A673 (cell line): Measurements from ENCODE around the gene TFEC. TPM values are rescaled to one million over a fixed set of nuclear protein-coding genes. Genes with fewer than 3 reads are reported as not detected.

Source experiments
- BruUV-seq: library from RNA; stranded (reverse); fragments of 400-500 nt; replicated peaks from 2 replicates; lab custom pipeline; 2021; lab: Mats Ljungman, UMichigan
- CTCF ChIA-PET: fragments of 300-600 bp; sonication (Branson Sonifier 250); formaldehyde crosslinking; loops from one replicate; lab custom pipeline; 2022; ENCODE audit warnings: antibody characterized with exemption; lab: Charles Lee
- POLR2A ChIA-PET: fragments of 300-600 bp; sonication (Branson Sonifier 250); formaldehyde crosslinking; loops from one replicate; lab custom pipeline; 2022; ENCODE audit warnings: antibody characterized with exemption; ENCODE audit not compliant: low non-redundant PET; lab: Charles Lee
- DNase-seq: peaks from one replicate; pipeline ENCODE4 v3.0.0-alpha.2; 2015; ENCODE audit warnings: low spot score
- H3K27ac ChIP-seq: fragments of 200-600 bp; sonication (generic); 2 replicates; pipeline ENCODE4 v1.5.1; 2016; ENCODE audit warnings: mixed run types, low read depth, mild to moderate bottlenecking, mixed read lengths, antibody characterized with exemption, low read length; ENCODE audit not compliant: poor library complexity, severe bottlenecking
- H3K27me3 ChIP-seq: fragments of 200-600 bp; sonication (generic); replicated peaks from 2 replicates; pipeline ENCODE4 v1.6.1; 2017; ENCODE audit warnings: mixed run types, low read depth, mild to moderate bottlenecking, mixed read lengths, antibody characterized with exemption, low read length; ENCODE audit not compliant: insufficient read depth, poor library complexity
- H3K36me3 ChIP-seq: fragments of 200-600 bp; sonication (generic); 2 replicates; pipeline ENCODE4 v1.6.1; 2016; ENCODE audit warnings: mixed run types, mild to moderate bottlenecking, mixed read lengths, antibody characterized with exemption, low read length; ENCODE audit not compliant: insufficient read depth, poor library complexity, severe bottlenecking
- H3K4me1 ChIP-seq: fragments of 200-600 bp; sonication (generic); 2 replicates; pipeline ENCODE4 v1.6.1; 2017; ENCODE audit warnings: mixed run types, mild to moderate bottlenecking, mixed read lengths, antibody characterized with exemption, low read length; ENCODE audit not compliant: insufficient read depth, poor library complexity, severe bottlenecking
- H3K4me3 ChIP-seq: fragments of 200-600 bp; sonication (generic); 2 replicates; pipeline ENCODE4 v1.5.1; 2016; ENCODE audit warnings: low read depth, mixed run types, mild to moderate bottlenecking, mixed read lengths, low read length; ENCODE audit not compliant: poor library complexity, severe bottlenecking
- H3K9me3 ChIP-seq: fragments of 200-600 bp; sonication (generic); 2 replicates; pipeline ENCODE4 v1.6.1; 2016; ENCODE audit warnings: mixed run types, low read depth, mild to moderate bottlenecking, mixed read lengths, antibody characterized with exemption, low read length; ENCODE audit not compliant: poor library complexity, severe bottlenecking
- CTCF ChIP-seq: fragments of 300-800, 200-600 bp; sonication (generic); conservative IDR thresholded peaks from 2 replicates; pipeline ENCODE4 v1.5.1; 2017; ENCODE audit warnings: low read depth, mild to moderate bottlenecking, antibody characterized with exemption, low read length, moderate library complexity, mixed read lengths
- EZH2 ChIP-seq: fragments of 200-600 bp; sonication (generic); IDR thresholded peaks from 2 replicates; pipeline ENCODE4 v1.6.1; 2017; ENCODE audit warnings: borderline replicate concordance, low read depth, mild to moderate bottlenecking, mixed read lengths, antibody characterized with exemption, low read length; ENCODE audit not compliant: poor library complexity, severe bottlenecking
- intact Hi-C: fragments of 100-400 bp; cut with micrococcal nuclease; formaldehyde crosslinking; loops from one replicate; pipeline ENCODE4 v1.10.0; 2022; ENCODE audit not compliant: unreplicated experiment
- total RNA-seq: library from RNA; stranded (reverse); gene quantifications from 2 replicates; pipeline ENCODE4 v1.2.3, GENCODE V29; 2021

TFEC gene
- total RNA-seq, 1 experiment from 2014 or later, result 4.5 TPM

- ChIA-PET POLR2A (no interaction called here), CTCF (no interaction called here)
- H3K4me1 ChIP-seq, result peaks cover 12% of the 10 kb centered on the region
- H3K36me3 ChIP-seq, result no peaks in the 10 kb centered on the region
- DNase-seq, result no peak
- H3K9me3 ChIP-seq, result no peaks in the 10 kb centered on the region
- H3K27me3 ChIP-seq, result no peaks in the 10 kb centered on the region
- no TSS peak for BruUV-seq
- TF ChIP-seq EZH2 (no peak), CTCF (no peak)
- H3K27ac ChIP-seq, result no peak overlapping the region
- H3K4me3 ChIP-seq, result no peak overlapping the region
- intact Hi-C loops, result no loop called here
Observed at GRCh38 chr7:116027786-116028185, 2.8 kb downstream of the TFEC start.

GRCh38 chr7:116024826-116025809, 5.4 kb downstream of the TFEC start:
- intact Hi-C loops, result no loop called here
- no peaks in the 10 kb centered on the region for H3K36me3 ChIP-seq

GRCh38 chr7:116021237-116021636, 9.3 kb downstream of the TFEC start:
- ChIA-PET CTCF (no interaction called here), POLR2A (no interaction called here)
- Histone ChIP-seq H3K36me3 (no peaks in the 10 kb centered on the region), H3K4me3 (no peak overlapping the region), H3K27me3 (no peaks in the 10 kb centered on the region), H3K27ac (no peak overlapping the region), H3K9me3 (no peaks in the 10 kb centered on the region), H3K4me1 (peaks cover 9% of the 10 kb centered on the region)
- intact Hi-C loops, result no loop called here
- DNase-seq, result no peak
- no peak for TF ChIP-seq CTCF
- TF ChIP-seq EZH2, result no peak
- no TSS peak for BruUV-seq

More at GRCh38 chr7:116024826-116025809, 5.4 kb downstream of the TFEC start:
- BruUV-seq, result no TSS peak
- POLR2A ChIA-PET, result no interaction called here
- Histone ChIP-seq H3K27me3 (no peaks in the 10 kb centered on the region), H3K27ac (no peak overlapping the region), H3K4me1 (peaks cover 6% of the 10 kb centered on the region), H3K9me3 (no peaks in the 10 kb centered on the region), H3K4me3 (no peak overlapping the region)
- CTCF ChIA-PET, result no interaction called here
- TF ChIP-seq CTCF, result no peak
- TF ChIP-seq EZH2, result no peak
- no peak for DNase-seq
